ENCODE results near the gene SPINK1.
"Not testable (repeated sequence)": the region's sequence is repeated elsewhere in the genome, so short reads cannot be mapped to it uniquely, and the experiment has no call there.

Gene SPINK1

DNA sequence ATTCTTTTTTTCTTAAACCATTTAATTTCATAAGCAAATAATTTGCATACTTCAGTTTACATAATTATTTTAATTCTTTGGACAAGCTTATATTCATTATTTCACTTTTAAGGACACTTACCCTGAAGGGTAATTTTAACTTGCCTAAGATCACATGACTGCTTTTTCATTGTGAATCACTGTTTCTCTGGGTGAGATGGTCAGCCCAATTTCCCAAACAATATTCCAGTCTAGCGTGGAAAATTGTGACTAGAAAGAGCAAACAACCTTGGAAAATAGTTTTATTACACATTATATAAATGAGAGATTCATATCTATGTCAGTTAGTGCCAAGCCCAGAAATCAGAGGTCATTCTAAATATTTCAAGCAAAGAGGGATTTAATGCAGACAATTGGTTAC lies 27.5 kb downstream of the SPINK1 start:
- DNase-seq (ENCODE audit: extremely low spot score) = no peak
- CTCF ChIA-PET = no interaction called here
- TF ChIP-seq NFRKB (IDR thresholded peaks at IDR 0.05) = no peak
- no peak for TF ChIP-seq FOXM1 (IDR thresholded peaks at IDR 0.05; ENCODE audit: borderline replicate concordance)
- TF ChIP-seq TARDBP (IDR thresholded peaks at IDR 0.05) = no peak
- TF ChIP-seq L3MBTL2 (conservative IDR thresholded peaks at IDR 0.05) = no peak
- TF ChIP-seq ZNF384 (IDR thresholded peaks at IDR 0.05) = no peak
- TF ChIP-seq FOXK2 (IDR thresholded peaks at IDR 0.05) = no peak
- no peak for TF ChIP-seq LEF1 (IDR thresholded peaks at IDR 0.05; ENCODE audit: borderline replicate concordance)
- TF ChIP-seq SUZ12 (IDR thresholded peaks at IDR 0.05) = no peak
- no peak for TF ChIP-seq ELF4 (IDR thresholded peaks at IDR 0.05)
- no peak for TF ChIP-seq CTBP1 (IDR thresholded peaks at IDR 0.05; ENCODE audit: borderline replicate concordance)
- TF ChIP-seq SP1 (IDR thresholded peaks at IDR 0.05) = no peak
- no peak for TF ChIP-seq BHLHE40 (IDR thresholded peaks at IDR 0.05; ENCODE audit: borderline replicate concordance)
- no peak for TF ChIP-seq FOXA1 (IDR thresholded peaks at IDR 0.05)

GRCh38 chr5:147803161-147803560 lies 28.3 kb downstream of the SPINK1 start:
- CTCF ChIA-PET; DNase-seq (ENCODE audit: extremely low spot score); POLR2A ChIA-PET: not testable (repeated sequence)

More for the DNA sequence above, 27.5 kb downstream of the SPINK1 start:
- POLR2A ChIA-PET = no interaction called here

DNA sequence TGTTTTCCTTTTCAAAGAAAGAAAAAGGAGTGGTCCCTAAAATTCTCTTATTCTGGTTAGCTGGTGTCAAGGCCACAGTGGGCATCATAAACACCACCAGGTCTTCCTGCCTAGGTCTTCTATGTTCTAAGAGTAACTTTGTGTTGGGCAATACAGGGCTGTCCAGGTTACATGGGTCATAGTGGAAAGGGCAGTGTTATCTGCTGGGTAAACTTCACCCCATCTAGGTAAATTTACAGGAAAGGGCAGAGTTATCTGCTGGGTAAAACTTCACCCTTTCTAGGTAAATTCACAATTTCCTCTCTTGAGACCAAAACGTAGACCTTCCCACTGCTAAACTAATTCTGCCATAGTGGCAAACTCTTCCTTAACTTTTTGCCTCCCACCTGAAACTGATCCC lies 30.0 kb downstream of the SPINK1 start:
- no peak for DNase-seq (ENCODE audit: extremely low spot score)
- TF ChIP-seq FOXA1 (IDR thresholded peaks at IDR 0.05) = no peak
- TF ChIP-seq CTBP1 (IDR thresholded peaks at IDR 0.05; ENCODE audit: borderline replicate concordance) = no peak
- CTCF ChIA-PET = no interaction called here
- POLR2A ChIA-PET = no interaction called here

GRCh38 chr5:147800491-147800890 lies 31.0 kb downstream of the SPINK1 start:
- TF ChIP-seq ARNT (IDR thresholded peaks at IDR 0.05) (no peak), ZNF384 (IDR thresholded peaks at IDR 0.05) (no peak), LEF1 (IDR thresholded peaks at IDR 0.05; ENCODE audit: borderline replicate concordance) (no peak), SP1 (IDR thresholded peaks at IDR 0.05) (no peak), FOXK2 (IDR thresholded peaks at IDR 0.05) (no peak), NFRKB (IDR thresholded peaks at IDR 0.05) (no peak), ELF4 (IDR thresholded peaks at IDR 0.05) (no peak), HDGF (IDR thresholded peaks at IDR 0.05; ENCODE audit: borderline replicate concordance) (no peak), L3MBTL2 (conservative IDR thresholded peaks at IDR 0.05) (no peak), SUZ12 (IDR thresholded peaks at IDR 0.05) (no peak), PKNOX1 (IDR thresholded peaks at IDR 0.05) (no peak)
- DNase-seq (ENCODE audit: extremely low spot score) = no peak
- ChIA-PET POLR2A (no interaction called here), CTCF (no interaction called here)

DNA sequence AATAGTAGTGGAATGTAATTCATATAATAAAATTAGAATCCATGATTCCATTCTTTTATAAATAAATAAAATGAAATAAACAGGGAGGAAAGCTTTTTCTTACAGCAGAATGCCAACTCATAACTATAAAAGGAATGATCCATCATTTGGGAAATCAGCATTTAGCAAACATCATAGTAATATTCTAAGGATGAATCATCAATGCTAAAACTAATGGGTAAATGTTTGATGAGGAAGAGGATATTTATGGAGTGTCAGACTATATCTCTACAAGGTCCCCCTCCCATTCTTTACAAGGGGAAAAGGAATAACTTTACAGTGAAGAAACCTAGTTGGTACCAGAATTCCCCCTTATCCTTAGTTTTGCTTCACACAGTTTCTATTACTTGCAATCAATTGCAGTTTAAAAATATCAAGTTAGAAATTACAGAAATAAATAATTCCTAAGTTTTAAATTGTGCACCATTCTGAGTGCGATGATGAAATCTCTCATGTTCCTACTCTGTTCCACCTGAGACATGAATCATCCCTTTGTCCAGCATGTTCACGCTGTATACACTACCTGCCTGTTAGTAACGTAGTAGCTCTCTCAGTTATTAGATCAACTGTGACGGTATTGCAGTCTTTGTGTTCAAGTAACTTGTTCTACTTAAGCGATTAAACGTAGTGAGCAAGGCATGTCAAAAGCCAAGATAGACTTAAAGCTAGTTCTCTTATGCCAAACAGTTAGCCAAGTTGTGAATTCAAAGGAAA lies 34.7 kb downstream of the SPINK1 start:
- ChIA-PET CTCF (no interaction called here), POLR2A (no interaction called here)
- TF ChIP-seq HDGF (IDR thresholded peaks at IDR 0.05; ENCODE audit: borderline replicate concordance) (no peak), BHLHE40 (IDR thresholded peaks at IDR 0.05; ENCODE audit: borderline replicate concordance) (no peak), FOXM1 (IDR thresholded peaks at IDR 0.05; ENCODE audit: borderline replicate concordance) (no peak), SP1 (IDR thresholded peaks at IDR 0.05) (no peak), ZNF384 (IDR thresholded peaks at IDR 0.05) (no peak), FOXA1 (IDR thresholded peaks at IDR 0.05) (no peak), LEF1 (IDR thresholded peaks at IDR 0.05; ENCODE audit: borderline replicate concordance) (no peak), ARNT (IDR thresholded peaks at IDR 0.05) (no peak), SUZ12 (IDR thresholded peaks at IDR 0.05) (no peak), PKNOX1 (IDR thresholded peaks at IDR 0.05) (no peak), CTBP1 (IDR thresholded peaks at IDR 0.05; ENCODE audit: borderline replicate concordance) (no peak), L3MBTL2 (conservative IDR thresholded peaks at IDR 0.05) (no peak), FOXK2 (IDR thresholded peaks at IDR 0.05) (no peak), NFRKB (IDR thresholded peaks at IDR 0.05) (no peak)
- no peak for DNase-seq (ENCODE audit: extremely low spot score)

DNA sequence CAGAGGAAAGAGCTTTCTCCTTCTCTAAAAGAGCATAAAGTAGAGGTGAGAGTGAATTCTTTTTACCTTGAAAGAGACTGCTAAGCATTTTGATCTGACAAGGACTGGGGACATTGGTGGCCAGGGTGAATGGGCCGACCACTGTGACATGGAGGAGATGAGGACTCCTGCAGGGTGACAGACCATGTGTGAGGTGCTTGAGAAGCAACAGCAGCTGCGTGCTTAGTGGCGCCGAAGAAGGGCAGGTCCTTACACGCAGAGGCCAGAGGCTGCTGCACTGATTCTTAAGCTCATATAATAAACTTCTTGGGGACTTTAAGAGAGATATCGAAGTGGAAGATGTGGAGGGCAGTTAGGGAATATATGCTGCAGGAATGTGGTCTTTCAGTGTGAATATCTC lies 40.3 kb downstream of the SPINK1 start:
- POLR2A ChIA-PET = no interaction called here
- no peak for DNase-seq (ENCODE audit: extremely low spot score)
- CTCF ChIA-PET = no interaction called here
- TF ChIP-seq FOXK2 (IDR thresholded peaks at IDR 0.05) (no peak), NFRKB (IDR thresholded peaks at IDR 0.05) (no peak), BHLHE40 (IDR thresholded peaks at IDR 0.05; ENCODE audit: borderline replicate concordance) (no peak), HDGF (IDR thresholded peaks at IDR 0.05; ENCODE audit: borderline replicate concordance) (no peak), ARNT (IDR thresholded peaks at IDR 0.05) (no peak), SP1 (IDR thresholded peaks at IDR 0.05) (no peak), LEF1 (IDR thresholded peaks at IDR 0.05; ENCODE audit: borderline replicate concordance) (no peak), FOXA1 (IDR thresholded peaks at IDR 0.05) (no peak), L3MBTL2 (conservative IDR thresholded peaks at IDR 0.05) (no peak), ZNF384 (IDR thresholded peaks at IDR 0.05) (no peak), CTBP1 (IDR thresholded peaks at IDR 0.05; ENCODE audit: borderline replicate concordance) (no peak), TARDBP (IDR thresholded peaks at IDR 0.05) (no peak), FOXM1 (IDR thresholded peaks at IDR 0.05; ENCODE audit: borderline replicate concordance) (no peak), SUZ12 (IDR thresholded peaks at IDR 0.05) (no peak), PKNOX1 (IDR thresholded peaks at IDR 0.05) (no peak), ELF4 (IDR thresholded peaks at IDR 0.05) (no peak)
